Transverse colon (tissue), 3 donors: ENCODE data around the gene BFSP2.

Experiments used
- EP300 ChIP-seq: sonication (generic); formaldehyde crosslinking; IDR thresholded peaks from one replicate; pipeline ENCODE4 v1.6.1; 2017; ENCODE audit warnings: antibody characterized with exemption, low read depth
- POLR2A ChIP-seq: fragments of 450-650 bp; IDR thresholded peaks from one replicate; pipeline ENCODE4 v1.6.1; 2016; ENCODE audit warnings: antibody characterized with exemption, mild to moderate bottlenecking, moderate library complexity
- TF ChIP-seq, protein P1 (sequence below), 5 experiments: fragments of 200-600 bp in 3 of 5; fragments of 450-650 bp in 2 of 5; sonication (generic) in 3 of 5; IDR thresholded peaks; 1 replicate in 2 of 5; 2 replicates in 3 of 5; pipeline ENCODE4 v1.5.1; 2016 to 2017; ENCODE audit warnings: antibody characterized with exemption in 5 of 5, inconsistent platforms in 3 of 5, mild to moderate bottlenecking in 2 of 5, moderate library complexity in 1 of 5

- TF ChIP-seq, protein P1, sequence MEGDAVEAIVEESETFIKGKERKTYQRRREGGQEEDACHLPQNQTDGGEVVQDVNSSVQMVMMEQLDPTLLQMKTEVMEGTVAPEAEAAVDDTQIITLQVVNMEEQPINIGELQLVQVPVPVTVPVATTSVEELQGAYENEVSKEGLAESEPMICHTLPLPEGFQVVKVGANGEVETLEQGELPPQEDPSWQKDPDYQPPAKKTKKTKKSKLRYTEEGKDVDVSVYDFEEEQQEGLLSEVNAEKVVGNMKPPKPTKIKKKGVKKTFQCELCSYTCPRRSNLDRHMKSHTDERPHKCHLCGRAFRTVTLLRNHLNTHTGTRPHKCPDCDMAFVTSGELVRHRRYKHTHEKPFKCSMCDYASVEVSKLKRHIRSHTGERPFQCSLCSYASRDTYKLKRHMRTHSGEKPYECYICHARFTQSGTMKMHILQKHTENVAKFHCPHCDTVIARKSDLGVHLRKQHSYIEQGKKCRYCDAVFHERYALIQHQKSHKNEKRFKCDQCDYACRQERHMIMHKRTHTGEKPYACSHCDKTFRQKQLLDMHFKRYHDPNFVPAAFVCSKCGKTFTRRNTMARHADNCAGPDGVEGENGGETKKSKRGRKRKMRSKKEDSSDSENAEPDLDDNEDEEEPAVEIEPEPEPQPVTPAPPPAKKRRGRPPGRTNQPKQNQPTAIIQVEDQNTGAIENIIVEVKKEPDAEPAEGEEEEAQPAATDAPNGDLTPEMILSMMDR (IDR thresholded peaks at IDR 0.05) = no peak
- TF ChIP-seq POLR2A = no peak
- no peak for TF ChIP-seq EP300
Measured at GRCh38 chr3:133369068-133369440, 30.8 kb upstream of the BFSP2 start.
